IPS DF 4.7 (cell line): Measurements from ENCODE around the gene FOXP3.
"Not testable (repeated sequence)": the region's sequence is repeated elsewhere in the genome, so short reads cannot be mapped to it uniquely, and the experiment has no call there.

Experiments
- DNase-seq: peaks from one replicate; pipeline ENCODE4 v3.0.0-alpha.2; 2013; ENCODE audit warnings: low spot score; ENCODE audit errors: extremely low read depth

Gene FOXP3

DNA sequence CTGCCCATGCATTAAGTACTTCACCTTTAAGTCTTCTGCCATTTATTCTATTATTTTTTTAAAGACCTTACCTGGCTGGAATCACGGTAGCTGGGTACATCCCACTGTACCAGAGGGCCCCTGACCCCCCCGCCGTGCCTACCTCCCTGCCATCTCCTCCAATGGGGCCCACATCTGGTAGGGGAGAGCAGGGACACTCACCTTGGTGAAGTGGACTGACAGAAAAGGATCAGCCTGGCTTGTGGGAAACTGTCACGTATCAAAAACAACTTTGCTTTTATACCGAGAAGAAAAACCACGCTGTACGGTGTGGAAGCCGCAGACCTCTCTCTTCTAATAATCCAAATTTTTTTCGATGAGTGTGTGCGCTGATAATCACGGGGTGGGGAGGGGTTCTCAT, at the start of gene FOXP3:
Gene FOXP3 (minus strand): TSS at position 251 of the 400 bp plus-strand sequence. CDS start 6,205 bp downstream, outside the sequence.
- no peak for DNase-seq

DNA sequence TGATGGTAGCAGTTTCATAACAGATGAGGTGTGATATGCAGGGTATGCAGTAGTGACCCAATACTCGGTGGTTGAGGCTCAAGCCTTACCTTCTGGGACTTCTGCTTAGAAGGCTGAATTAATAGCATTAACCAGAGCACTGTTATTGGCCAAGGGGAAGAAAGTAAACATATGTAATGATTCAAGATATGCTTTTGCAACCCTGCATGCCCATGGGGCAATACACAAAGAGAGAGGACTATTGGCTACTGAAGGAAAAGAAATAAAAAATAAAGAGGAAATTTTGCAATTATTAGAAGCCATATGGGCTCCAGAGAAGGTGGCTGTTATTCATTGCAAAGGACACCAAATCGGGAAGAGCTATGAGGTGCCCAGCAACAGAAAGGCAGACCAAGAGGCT, 47.7 kb upstream of the FOXP3 start:
- no peak for DNase-seq

DNA sequence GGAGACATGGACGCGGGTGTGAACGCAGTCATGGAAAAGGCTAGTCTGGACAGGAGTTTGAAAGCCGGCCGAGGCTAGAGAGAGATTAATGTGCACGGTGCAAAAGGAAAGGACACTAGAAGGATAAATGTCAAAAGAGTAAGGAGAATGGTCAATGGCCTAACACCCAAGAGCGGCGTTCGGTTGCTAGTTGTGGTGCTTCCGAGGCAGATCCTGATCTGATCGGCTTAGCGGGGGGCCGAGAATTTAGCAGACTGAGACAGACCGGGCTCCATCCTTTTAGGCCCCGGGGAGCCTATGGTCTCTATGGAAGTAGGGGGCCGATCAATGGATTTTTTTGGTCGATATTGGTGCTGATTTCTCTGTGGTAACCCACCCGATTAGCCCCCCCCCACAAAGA, 45.9 kb upstream of the FOXP3 start:
- DNase-seq: no peak

DNA sequence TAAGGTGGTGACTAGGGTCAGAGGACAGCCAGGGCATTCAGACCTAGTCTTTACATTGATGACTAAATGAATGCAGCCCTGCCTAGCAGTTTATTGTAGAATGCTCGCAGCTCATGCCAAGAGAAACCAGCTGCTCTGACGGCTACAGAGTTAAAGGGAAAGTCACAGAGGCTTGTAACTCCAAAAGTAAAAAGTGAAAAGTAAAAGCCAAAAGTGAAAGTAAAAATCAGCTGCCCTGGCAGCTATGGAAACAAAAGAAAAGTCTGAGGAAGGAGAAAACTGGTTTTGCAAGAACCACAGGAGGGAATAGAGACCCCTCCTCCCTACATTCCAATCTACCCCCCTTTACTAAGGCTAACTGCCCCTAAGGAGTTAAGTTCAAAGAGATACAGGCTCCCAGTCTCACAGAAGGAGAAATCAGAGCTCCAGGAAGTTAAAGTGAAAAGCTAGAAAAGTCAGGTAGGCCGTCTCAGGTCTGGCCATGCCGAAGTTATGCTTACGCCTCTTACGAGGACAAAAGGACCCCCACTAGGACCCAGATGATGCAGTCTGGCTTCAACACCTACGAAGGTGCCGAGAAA, 45.0 kb upstream of the FOXP3 start:
- DNase-seq: peak; percentile 41

- no peak for DNase-seq
These were observed 44.2 kb upstream of the FOXP3 start for GRCh38 chrX:49308604-49309269.

- DNase-seq: not testable (repeated sequence)
These were observed 43.3 kb upstream of the FOXP3 start for GRCh38 chrX:49307775-49308174.

DNA sequence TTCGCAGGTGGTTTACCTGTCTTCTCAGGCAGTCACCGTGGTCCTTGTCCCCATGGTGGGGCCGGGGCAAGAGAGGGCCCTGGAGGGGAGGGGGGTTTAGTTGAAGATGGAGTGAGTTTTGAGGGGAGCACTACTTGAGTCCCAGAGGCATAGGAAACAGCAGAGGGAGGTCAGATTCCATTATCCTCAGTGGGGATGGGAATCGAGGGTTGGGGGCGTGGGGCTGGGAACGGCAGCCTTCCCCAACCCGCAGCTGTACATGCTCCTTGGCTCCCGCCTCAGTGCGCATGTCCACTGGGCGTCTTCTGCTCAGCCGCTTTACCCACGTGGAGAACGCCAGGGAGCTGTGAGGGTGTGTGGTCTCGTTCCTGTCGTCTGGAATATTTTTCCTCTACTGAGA, 38.8 kb upstream of the FOXP3 start, which contains the start of gene GAGE10:
Gene GAGE10 (plus strand): TSS at position 301 of the 400 bp plus-strand sequence. CDS start 1,214 bp downstream, outside the sequence.
- no peak for DNase-seq

- DNase-seq: no peak
These were observed 36.2 kb upstream of the FOXP3 start for GRCh38 chrX:49300703-49301102.

- not testable (repeated sequence) for DNase-seq
These were observed 34.8 kb upstream of the FOXP3 start for GRCh38 chrX:49299293-49299692.

DNA sequence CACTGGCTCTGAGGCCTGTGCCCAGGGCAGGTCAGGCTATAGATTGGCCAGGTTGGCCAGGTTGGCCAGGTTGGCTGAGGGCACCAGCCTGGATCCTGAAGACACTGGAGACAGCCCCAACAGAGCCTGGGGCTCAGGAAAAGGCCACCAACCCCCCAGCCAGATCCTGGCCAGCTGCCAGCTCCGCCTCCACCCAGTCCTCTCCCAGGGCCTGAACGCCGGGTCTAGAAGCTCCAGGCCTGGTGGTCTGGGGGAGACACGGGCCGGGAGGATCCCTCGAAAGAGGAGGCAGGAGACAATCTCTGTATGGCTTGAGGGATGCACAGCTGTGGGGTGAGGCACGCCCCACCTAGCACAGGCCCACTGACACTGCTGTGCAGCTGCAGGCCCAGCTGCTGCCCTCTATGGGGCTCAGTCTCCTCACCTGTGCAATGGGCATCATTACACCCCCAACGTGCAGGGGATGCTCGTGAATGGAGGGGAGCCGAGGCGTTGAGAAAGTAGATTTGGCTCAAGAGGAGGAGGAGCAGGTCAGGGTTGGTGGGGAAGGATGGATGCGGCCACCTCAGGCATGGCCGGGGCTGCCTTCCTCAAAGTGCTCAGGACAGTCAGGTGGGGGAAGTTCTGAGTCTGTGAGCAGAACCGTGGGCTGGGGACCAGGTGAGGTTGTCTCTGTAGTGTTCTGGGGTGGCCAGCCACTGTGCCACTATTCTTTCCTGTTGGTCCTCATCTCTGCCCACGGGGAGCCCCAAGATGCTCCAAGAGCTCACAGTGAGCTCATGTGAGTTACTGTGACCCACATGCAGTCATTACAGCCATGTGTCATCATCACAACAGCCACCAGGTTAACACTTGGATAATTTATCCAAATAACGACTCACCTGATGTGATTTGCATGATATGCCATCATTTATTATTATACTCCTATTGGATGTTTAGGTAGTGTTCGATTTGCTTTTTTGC, 28.2 kb upstream of the FOXP3 start:
- no peak for DNase-seq

GRCh38 chrX:49291615-49292337, 27.3 kb upstream of the FOXP3 start:
- peak; percentile 38 for DNase-seq

DNA sequence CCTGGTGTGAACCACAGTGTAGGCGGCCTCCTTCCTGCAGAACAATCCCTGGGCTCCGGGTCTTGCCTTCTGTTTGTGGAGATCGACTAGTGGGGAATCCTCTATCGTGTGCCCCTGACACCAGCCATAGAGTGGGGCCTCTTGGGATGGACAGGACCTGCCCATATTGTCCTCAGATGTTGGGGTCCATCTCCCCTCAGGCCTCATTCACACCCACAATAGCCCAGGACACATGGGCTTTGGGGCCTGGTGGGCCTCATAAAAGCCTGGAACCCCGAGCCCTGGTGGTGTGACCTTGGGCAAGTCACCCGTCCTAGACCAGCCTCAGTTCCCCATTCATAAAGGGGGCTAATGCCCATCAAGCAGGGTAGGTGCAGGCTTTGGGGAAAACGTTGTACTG, 25.7 kb upstream of the FOXP3 start:
- no peak for DNase-seq

DNA sequence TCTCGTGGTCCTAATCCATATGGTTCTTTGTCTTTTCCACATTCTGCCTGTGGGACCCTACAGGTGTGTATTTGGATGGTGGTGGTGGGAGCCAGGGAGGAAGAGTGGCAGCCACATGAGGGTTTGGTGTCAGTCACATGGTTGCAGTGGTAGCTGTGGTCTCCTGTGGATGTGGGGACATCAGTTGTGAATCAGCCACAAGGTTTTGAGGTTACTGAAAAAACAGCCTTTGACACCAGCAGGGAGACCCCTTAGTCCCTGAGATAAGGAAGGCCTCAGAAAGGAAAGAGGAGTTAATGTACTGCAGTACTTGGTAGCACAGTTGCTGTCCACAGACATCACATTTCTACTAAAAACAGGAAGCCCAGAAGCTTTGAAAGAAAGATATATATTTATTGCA, 23.2 kb upstream of the FOXP3 start:
- no peak for DNase-seq

DNA sequence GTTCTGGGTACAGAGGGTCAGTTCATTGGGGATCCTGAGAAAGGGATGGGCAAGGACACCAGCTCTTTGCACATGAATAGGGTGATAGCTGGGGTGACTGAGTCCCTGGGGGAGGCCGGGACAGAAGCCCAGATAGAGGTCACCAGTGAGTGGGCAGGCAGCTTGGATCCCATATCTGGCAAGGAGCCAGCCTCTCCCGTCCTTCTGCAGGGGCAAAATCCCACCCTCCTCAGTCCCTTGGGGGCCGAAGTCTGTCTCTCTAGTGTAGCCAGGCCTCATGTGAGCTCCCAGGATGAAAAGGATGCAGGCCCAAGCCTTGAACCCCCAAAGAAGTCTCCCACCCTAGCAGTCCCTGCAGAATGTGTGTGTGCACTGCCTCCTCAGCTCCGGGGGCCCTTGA, 22.1 kb upstream of the FOXP3 start:
- DNase-seq: no peak

DNA sequence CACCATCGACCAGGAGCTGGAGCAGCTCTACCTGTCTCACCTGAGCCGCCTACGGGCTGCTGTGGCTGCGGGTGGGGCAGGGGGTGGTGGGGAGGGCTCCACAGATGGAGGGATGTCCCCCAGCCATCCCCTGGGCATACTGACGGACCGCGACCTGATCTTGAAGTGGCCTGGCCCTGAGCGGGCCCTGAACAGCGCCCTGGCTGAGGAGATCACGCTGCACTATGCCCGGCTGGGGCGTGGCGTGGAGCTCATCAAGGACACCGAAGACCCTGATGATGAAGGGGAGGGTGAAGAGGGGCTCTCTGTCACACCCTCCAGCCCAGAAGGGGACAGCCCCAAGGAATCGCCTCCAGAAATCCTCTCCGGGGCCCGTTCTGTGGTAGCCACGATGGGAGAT, 21.6 kb upstream of the FOXP3 start:
- DNase-seq: no peak

DNA sequence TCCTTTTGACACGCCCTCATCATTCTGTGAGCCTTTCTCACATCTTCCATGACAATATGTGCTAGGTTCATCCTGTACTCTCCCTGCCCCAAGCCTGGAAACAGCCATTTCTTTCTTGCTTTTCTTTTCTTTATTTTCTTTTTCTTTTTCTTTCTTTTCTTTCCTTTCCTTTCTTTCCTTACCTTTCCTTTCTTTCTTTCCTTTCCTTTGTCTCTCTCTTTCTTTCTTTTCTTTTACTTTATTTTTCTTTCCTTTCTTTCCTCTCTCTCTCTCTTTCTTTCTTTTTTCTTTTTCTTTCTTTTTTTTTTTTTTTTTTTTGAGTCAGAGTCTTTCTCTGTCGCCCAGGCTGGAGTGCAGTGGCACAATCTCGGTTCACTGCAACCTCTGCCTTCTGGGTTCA, 19.7 kb upstream of the FOXP3 start:
- DNase-seq: no peak

DNA sequence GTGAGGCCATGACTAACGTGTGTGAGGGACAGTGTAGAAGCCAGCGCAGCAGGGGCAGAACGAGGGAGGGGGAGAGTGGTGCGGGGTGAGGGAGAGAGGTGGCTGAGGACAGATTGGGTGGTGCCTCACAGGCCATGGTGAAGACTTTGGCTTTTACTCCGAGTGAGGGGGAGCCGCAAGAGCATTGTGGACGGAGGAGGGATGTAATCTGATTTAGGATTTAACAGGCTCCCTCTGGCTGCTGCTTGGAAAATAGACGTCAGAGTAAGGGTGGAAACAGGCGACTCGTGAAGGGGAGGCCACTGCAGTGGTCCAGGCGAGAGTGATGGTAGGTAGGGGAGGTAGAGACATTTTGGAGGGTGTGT, 18.1 kb upstream of the FOXP3 start:
- no peak for DNase-seq

DNA sequence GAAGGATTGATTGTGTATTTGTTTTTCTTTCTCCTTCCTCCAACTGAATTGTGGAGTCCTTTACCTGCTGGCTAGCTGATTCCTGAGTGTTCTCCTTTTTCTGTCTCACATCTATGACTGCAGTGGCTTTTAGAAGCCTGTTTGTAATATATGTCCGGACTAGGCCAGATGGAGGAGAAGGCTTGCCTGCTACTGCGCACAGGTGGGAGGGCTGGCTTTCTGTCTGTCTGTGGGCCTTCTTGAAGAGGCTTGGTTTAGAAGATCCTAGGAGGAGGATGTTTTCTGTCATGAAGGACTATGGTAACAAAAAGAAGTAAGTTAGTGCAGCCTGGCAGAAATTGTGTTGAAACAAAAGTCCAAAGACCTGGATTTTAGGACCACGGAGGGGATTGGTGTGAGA, 13.6 kb upstream of the FOXP3 start:
- no peak for DNase-seq

- DNase-seq: no peak
These were observed 13.0 kb upstream of the FOXP3 start for GRCh38 chrX:49277535-49277830.

DNA sequence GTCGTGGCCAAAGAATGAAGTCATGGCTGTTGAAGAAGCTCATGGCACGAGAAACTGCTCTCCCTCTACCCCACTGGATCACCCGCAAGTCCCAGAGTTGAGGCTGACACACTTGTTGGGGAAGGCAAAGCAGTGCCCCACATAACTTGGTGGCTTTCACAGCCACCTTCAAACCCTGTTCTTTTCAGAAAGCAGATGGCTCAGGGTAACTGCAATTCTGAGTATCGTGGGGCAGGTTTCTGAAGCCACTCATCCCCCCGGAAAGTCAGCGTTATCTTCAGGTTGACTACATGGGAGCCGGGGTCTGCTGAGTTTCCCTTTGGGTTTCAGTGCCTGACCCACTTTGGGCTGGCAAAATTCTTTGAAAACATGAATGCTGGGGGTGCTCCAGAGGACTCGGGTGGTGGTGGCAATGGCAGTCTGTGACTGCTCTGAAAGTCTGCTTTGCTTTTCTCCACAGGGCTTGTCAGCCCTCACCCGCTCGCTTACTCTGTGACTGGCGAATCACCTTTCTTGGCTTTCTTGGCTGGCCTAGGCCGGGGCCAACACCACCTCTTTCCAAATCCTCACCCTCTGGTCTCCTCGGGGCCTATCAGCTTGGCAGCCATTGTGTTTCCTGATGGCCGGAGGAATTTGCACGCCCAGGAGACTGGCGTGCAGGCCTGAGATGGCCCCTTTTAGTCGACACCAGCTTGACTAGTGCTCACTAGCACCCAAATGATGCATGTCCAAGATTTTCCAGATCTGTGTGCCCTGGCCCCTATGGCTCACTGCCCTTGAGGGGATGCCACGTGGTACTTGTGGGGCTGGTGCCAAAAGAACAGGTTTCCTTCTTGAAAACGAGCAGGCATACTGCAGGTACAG, 12.4 kb upstream of the FOXP3 start:
- no peak for DNase-seq

DNA sequence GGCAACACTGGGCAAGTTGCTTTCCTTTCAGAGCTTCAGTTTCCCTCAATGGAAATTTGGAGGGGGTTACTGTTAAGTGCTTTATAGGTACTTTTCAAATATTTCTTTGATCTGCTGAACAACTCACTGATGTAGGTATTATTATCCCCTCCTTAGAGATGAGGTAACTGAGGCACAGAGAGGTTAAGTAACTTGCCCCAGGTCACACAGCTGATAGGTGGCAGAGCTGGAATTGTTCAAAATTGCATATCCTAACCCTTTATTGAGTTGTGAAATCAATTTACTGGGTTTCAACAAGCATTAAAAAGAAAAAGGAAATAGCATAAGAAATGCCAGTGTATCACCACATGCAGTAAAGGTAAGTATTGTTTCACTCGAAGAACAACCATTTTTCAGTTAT, 11.7 kb upstream of the FOXP3 start:
- DNase-seq: no peak
